HG02870 (cell line): ENCODE data around the gene OR8H1.

Experiments
- ATAC-seq: cut with Tn5 transposase; IDR thresholded peaks from one replicate; pipeline ENCODE4 v1.9.1; 2021; ENCODE audit warnings: mild to moderate bottlenecking, moderate library complexity; ENCODE audit not compliant: unreplicated experiment

The OR8H1 gene

GRCh38 chr11:56292154-56292553, at the start of gene OR8H1:
Gene OR8H1 (minus strand): TSS chr11:56292254. CDS start chr11:56291062, 1,192 bp downstream.
- ATAC-seq, result no peak

- no peak for ATAC-seq
These were observed 48.2 kb upstream of the OR8H1 start for GRCh38 chr11:56340289-56340688.

GRCh38 chr11:56333156-56333555, 41.1 kb upstream of the OR8H1 start:
- ATAC-seq, result no peak

GRCh38 chr11:56331861-56332491, 39.9 kb upstream of the OR8H1 start:
- no peak for ATAC-seq

- ATAC-seq, result no peak
These were observed 22.8 kb upstream of the OR8H1 start, which contains the start of gene OR8K3 for GRCh38 chr11:56314844-56315243. Gene OR8K3 (plus strand): TSS chr11:56315144. CDS start chr11:56318307, 3,163 bp downstream.

GRCh38 chr11:56307836-56308235, 15.8 kb upstream of the OR8H1 start:
- no peak for ATAC-seq

- no peak for ATAC-seq
These were observed 4.8 kb upstream of the OR8H1 start for GRCh38 chr11:56296898-56297297.

- no peak for ATAC-seq
These were observed 18.2 kb downstream of the OR8H1 start, which contains the start of gene OR5T1 for GRCh38 chr11:56273854-56274253. Gene OR5T1 (plus strand): TSS chr11:56274154. CDS start chr11:56275639, 1,485 bp downstream.

- ATAC-seq, result no peak
These were observed 21.0 kb downstream of the OR8H1 start for GRCh38 chr11:56271092-56271491.

- no peak for ATAC-seq
These were observed 40.1 kb downstream of the OR8H1 start, which contains the start of gene OR5T3 for GRCh38 chr11:56251954-56252353. Gene OR5T3 (plus strand): TSS chr11:56252254. CDS start chr11:56252254, 0 bp downstream.
